Measurements from ENCODE around the gene SYTL2.
A peak's percentile ranks its signal among the peaks of the same experiment; 100 is the strongest.
"Not testable (repeated sequence)": the region's sequence is repeated elsewhere in the genome, so short reads cannot be mapped to it uniquely, and the experiment has no call there.

The SYTL2 gene

GRCh38 chr11:85661972-85662664 is 148.8 kb downstream of the SYTL2 start:
- H3K27me3 ChIP-seq (ENCODE audit: control insufficient read depth, insufficient read depth, low read length) = no peaks in the 10 kb centered on the region
- H3K9ac ChIP-seq (ENCODE audit: low read length) = no peak overlapping the region
- no peaks in the 10 kb centered on the region for H3K36me3 ChIP-seq (ENCODE audit: control insufficient read depth, insufficient read depth, low read length)
- peaks cover 4% of the 10 kb centered on the region for H3K4me1 ChIP-seq (ENCODE audit: control insufficient read depth, insufficient read depth, low read length)
- H3K9me3 ChIP-seq (ENCODE audit: control insufficient read depth, low read length) = no peaks in the 10 kb centered on the region
- H3K4me3 ChIP-seq (ENCODE audit: low read length) = no peak overlapping the region

DNA sequence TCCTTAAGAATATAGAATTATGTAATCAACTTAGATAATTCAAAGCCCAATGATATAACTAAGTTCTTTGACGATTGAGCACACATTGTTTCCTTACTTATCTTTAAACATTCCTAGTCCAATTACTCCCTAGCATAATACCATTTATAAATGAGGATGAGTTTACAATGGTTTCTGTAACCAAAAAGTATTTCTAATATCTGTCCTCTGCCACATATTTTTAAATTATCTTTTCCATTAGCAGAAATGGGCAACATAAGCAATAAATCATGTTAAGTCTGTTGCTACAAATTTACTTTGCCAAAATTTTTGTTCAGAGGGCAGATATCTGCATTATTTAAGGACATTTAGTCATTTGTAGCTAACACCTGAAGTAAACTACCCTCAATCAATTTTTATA is 152.8 kb downstream of the SYTL2 start:
- H3K27me3 ChIP-seq (ENCODE audit: control insufficient read depth, insufficient read depth, low read length) = no peaks in the 10 kb centered on the region
- H3K36me3 ChIP-seq (ENCODE audit: control insufficient read depth, insufficient read depth, low read length) = no peaks in the 10 kb centered on the region
- H3K9me3 ChIP-seq (ENCODE audit: control insufficient read depth, low read length) = no peaks in the 10 kb centered on the region
- peaks cover 4% of the 10 kb centered on the region for H3K4me1 ChIP-seq (ENCODE audit: control insufficient read depth, insufficient read depth, low read length)
- no peak overlapping the region for H3K4me3 ChIP-seq (ENCODE audit: low read length)
- no peak overlapping the region for H3K9ac ChIP-seq (ENCODE audit: low read length)

DNA sequence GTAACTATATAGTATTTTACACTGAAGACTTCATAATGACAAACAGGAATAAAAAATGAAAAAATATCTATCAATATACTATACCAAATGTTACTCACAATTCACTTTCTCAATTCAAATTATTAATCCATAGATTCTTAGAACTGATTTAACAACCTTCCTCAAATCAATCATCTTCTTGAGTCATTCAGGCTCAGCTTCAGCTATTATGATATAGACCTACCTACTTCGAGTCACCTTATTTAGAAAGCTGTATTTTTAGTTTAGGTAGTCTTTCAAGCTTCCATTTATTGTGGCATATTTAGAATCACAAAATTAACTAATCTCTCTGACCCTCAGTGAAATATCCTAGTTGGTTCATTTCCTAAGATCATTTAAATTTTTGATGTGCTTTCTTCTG is 154.2 kb downstream of the SYTL2 start:
- H3K9me3 ChIP-seq (ENCODE audit: control insufficient read depth, low read length) = no peaks in the 10 kb centered on the region
- H3K36me3 ChIP-seq (ENCODE audit: control insufficient read depth, insufficient read depth, low read length) = no peaks in the 10 kb centered on the region
- no peak overlapping the region for H3K9ac ChIP-seq (ENCODE audit: low read length)
- no peaks in the 10 kb centered on the region for H3K27me3 ChIP-seq (ENCODE audit: control insufficient read depth, insufficient read depth, low read length)
- H3K4me3 ChIP-seq (ENCODE audit: low read length) = no peak overlapping the region
- H3K4me1 ChIP-seq (ENCODE audit: control insufficient read depth, insufficient read depth, low read length) = peaks cover 4% of the 10 kb centered on the region

DNA sequence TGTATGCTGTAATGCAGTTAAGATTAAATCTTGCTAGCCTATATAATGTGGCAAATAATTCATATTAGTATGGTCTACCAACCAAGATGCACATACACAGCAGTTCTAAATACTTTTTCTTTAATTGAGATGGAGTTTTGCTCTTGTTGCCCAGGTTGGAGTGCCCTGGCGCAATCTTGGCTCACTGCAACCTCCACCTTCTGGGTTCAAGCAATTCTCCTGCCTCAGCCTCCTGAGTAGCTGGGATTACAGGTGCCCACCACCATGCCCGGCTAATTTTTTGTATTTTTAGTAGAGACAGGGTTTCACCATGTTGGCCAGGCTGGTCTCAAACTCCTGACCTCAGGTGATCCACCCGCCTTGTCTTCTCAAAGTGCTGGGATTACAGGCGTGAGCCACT is 156.6 kb downstream of the SYTL2 start:
- not testable (repeated sequence) for H3K4me1 ChIP-seq (ENCODE audit: control insufficient read depth, insufficient read depth, low read length); H3K9ac ChIP-seq (ENCODE audit: low read length); H3K4me3 ChIP-seq (ENCODE audit: low read length); H3K36me3 ChIP-seq (ENCODE audit: control insufficient read depth, insufficient read depth, low read length); H3K9me3 ChIP-seq (ENCODE audit: control insufficient read depth, low read length); H3K27me3 ChIP-seq (ENCODE audit: control insufficient read depth, insufficient read depth, low read length)

GRCh38 chr11:85652786-85653447 is 158.0 kb downstream of the SYTL2 start:
- Histone ChIP-seq H3K36me3 (ENCODE audit: control insufficient read depth, insufficient read depth, low read length) (no peaks in the 10 kb centered on the region), H3K9me3 (ENCODE audit: control insufficient read depth, low read length) (no peaks in the 10 kb centered on the region), H3K9ac (ENCODE audit: low read length) (no peak overlapping the region), H3K27me3 (ENCODE audit: control insufficient read depth, insufficient read depth, low read length) (no peaks in the 10 kb centered on the region), H3K4me1 (ENCODE audit: control insufficient read depth, insufficient read depth, low read length) (peaks cover 7% of the 10 kb centered on the region), H3K4me3 (ENCODE audit: low read length) (no peak overlapping the region)

DNA sequence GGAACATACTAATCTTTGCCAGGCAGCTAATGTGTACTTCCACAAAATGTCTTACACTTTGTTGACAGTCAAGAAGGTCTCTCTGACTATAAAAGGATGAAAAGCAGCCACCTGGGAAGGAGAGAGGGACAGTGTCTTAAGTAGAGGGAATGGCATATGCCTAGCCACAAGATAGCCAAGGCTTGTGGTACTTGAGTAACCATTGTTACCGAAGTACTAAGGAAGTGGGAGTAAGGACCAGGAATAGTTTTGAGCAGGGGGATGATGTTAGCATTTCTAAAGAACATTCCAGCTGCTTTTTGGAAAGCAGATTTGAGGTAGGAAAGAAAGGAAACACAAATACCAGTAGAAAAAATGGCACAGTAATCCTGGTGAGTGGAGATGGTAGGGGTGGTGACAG is 159.8 kb downstream of the SYTL2 start:
- H3K27me3 ChIP-seq (ENCODE audit: control insufficient read depth, insufficient read depth, low read length) = no peaks in the 10 kb centered on the region
- H3K4me3 ChIP-seq (ENCODE audit: low read length) = no peak overlapping the region
- H3K36me3 ChIP-seq (ENCODE audit: control insufficient read depth, insufficient read depth, low read length) = no peaks in the 10 kb centered on the region
- no peaks in the 10 kb centered on the region for H3K9me3 ChIP-seq (ENCODE audit: control insufficient read depth, low read length)
- peaks cover 7% of the 10 kb centered on the region for H3K4me1 ChIP-seq (ENCODE audit: control insufficient read depth, insufficient read depth, low read length)
- H3K9ac ChIP-seq (ENCODE audit: low read length) = no peak overlapping the region

DNA sequence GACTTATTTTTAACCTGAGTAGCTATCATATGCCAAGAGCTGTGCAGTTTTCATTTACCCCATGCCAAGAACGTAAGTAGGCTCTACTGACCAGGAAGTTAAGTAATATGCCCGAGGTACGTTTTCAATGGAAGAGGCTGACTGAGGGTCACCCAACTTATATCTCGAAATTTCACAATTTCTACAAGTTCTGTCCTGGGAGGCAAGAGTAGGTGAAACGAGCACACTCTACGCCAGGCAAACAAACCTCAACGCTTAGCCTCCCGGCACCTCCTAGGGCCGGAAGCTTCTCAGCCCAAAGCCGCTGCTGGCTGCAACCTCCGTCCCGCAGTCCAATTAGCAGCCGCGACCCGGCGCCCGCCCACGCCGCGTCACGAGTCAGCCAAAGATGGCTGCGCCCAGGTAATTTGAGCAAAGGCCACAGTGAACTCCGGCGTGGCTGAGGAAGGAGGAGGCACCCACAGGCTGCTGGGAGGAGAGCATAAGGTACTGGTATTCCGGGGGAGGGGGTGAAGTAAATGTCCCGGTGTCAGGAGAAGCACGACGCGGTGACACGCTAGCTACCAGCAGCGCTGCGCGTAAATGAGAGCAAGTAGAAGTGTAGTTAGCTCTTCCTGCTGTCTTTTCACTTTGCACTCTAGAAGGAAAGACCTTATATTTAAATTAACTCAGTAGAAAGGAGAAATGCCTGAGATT is 163.2 kb downstream of the SYTL2 start, which contains the start of gene TMEM126A:
TSS of gene TMEM126A (plus strand) at position 364 of the 696 bp plus-strand sequence. CDS start 2,289 bp downstream, outside the sequence.
- Histone ChIP-seq H3K27me3 (ENCODE audit: control insufficient read depth, insufficient read depth, low read length) (no peaks in the 10 kb centered on the region), H3K9ac (ENCODE audit: low read length) (peak within 1 kb of the TSS; percentile 72), H3K4me3 (ENCODE audit: low read length) (peak within 1 kb of the TSS; percentile 68), H3K9me3 (ENCODE audit: control insufficient read depth, low read length) (no peaks in the 10 kb centered on the region), H3K4me1 (ENCODE audit: control insufficient read depth, insufficient read depth, low read length) (peaks cover 7% of the 10 kb centered on the region), H3K36me3 (ENCODE audit: control insufficient read depth, insufficient read depth, low read length) (no peaks in the 10 kb centered on the region)

DNA sequence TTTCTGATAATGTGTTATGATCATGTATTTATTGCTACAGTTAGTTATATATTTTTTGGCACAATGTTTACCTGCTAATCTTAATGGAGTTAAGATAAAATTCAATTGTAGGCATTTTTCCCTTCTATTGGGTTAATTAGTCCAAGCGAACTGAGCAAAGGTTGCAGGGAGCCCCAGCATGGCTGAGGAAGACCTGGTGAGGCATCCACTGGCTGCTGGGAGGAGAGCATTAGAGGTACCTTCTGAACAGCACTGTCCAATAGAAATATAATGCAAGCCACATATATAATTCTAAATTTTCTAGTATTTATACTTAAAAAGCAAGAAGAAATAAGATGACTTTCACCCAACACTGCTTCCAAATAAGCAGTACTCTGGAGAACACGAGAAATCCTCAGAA is 163.9 kb downstream of the SYTL2 start:
- H3K9me3 ChIP-seq (ENCODE audit: control insufficient read depth, low read length) = no peaks in the 10 kb centered on the region
- H3K4me1 ChIP-seq (ENCODE audit: control insufficient read depth, insufficient read depth, low read length) = peaks cover 7% of the 10 kb centered on the region
- no peaks in the 10 kb centered on the region for H3K27me3 ChIP-seq (ENCODE audit: control insufficient read depth, insufficient read depth, low read length)
- H3K9ac ChIP-seq (ENCODE audit: low read length) = peak overlapping the region; percentile 72
- H3K36me3 ChIP-seq (ENCODE audit: control insufficient read depth, insufficient read depth, low read length) = no peaks in the 10 kb centered on the region
- peak overlapping the region; percentile 68 for H3K4me3 ChIP-seq (ENCODE audit: low read length)
